ENCODE measurements around the gene MTA1.

MTA1 gene

DNA sequence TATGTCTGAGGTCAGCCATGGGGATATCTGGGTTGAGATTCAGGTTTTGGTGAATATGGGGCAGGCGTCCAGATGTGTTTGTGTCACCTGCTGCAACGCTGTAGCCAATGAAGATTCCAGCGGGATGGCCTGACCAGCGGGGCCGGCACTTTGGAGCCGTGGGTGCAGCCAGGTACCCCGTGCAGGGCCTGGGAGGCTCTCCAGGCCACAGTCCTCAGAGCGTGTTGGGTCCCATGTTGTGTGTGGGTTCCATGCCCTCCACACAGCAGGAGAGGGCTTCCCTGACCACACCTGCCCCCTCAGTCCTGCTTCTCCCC, 24.1 kb upstream of the MTA1 start:
- Histone ChIP-seq H3K4me3 (ENCODE audit: low read depth, low read length, poor library complexity, severe bottlenecking) (no peak overlapping the region), H3K79me2 (ENCODE audit: insufficient read depth, low read length) (no peaks in the 10 kb centered on the region), H3K36me3 (ENCODE audit: insufficient read depth, low read length) (peaks cover 13% of the 10 kb centered on the region), H3K27ac (ENCODE audit: low read depth, low read length, poor library complexity, severe bottlenecking) (no peak overlapping the region), H2AFZ (ENCODE audit: low read length) (no peak overlapping the region), H3K4me2 (ENCODE audit: low read length) (no peak overlapping the region), H3K9me3 (ENCODE audit: low read length) (no peaks in the 10 kb centered on the region), H4K20me1 (ENCODE audit: insufficient read depth, low read length) (no peaks in the 10 kb centered on the region), H3F3A (ENCODE audit: insufficient read depth, low read length) (no peaks in the 10 kb centered on the region), H3K9me2 (ENCODE audit: low read depth, low read length) (no peaks in the 10 kb centered on the region), H3K27me3 (ENCODE audit: insufficient read depth, low read length) (peaks cover 7% of the 10 kb centered on the region; the same call in 1 of the 2 replicates), H3K4me1 (ENCODE audit: insufficient read depth, low read length, severe bottlenecking) (peaks cover 19% of the 10 kb centered on the region), H3K9ac (ENCODE audit: low read length) (no peak overlapping the region)
- TF ChIP-seq EZH2 (IDR thresholded peaks at IDR 0.05; ENCODE audit: borderline replicate concordance, low read length), result no peak
- TF ChIP-seq, protein P1, sequence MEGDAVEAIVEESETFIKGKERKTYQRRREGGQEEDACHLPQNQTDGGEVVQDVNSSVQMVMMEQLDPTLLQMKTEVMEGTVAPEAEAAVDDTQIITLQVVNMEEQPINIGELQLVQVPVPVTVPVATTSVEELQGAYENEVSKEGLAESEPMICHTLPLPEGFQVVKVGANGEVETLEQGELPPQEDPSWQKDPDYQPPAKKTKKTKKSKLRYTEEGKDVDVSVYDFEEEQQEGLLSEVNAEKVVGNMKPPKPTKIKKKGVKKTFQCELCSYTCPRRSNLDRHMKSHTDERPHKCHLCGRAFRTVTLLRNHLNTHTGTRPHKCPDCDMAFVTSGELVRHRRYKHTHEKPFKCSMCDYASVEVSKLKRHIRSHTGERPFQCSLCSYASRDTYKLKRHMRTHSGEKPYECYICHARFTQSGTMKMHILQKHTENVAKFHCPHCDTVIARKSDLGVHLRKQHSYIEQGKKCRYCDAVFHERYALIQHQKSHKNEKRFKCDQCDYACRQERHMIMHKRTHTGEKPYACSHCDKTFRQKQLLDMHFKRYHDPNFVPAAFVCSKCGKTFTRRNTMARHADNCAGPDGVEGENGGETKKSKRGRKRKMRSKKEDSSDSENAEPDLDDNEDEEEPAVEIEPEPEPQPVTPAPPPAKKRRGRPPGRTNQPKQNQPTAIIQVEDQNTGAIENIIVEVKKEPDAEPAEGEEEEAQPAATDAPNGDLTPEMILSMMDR (IDR thresholded peaks at IDR 0.05; ENCODE audit: low read length), result no peak

DNA sequence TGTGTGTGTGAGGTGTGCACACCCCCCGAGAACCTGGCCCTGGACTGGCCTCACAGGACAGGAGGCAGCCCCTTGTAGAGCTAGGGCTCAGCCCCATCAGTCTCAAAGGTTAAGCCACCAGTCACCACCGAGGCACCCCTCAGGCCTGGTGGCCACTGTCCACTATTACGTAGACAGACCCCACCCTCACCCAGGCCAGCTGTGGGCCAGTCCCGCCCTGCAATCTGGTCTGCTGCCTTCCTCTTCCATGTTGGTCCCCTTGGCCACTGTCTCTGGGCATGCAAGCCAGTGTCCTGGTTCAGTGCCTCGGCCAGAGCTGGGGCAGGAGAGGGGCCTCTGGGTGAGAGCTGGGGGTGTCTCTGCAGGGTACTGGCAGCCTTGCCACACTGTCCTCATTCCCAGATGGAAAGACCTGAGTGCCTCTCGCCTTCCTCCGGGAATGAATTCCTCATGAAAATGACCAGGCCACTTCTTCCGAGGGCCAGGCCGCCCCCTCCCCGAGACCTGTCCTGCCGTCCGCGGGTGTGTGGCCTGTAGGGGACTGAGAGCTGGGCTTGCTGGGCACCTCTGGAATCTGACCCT, 22.2 kb upstream of the MTA1 start:
- TF ChIP-seq, protein P1 (IDR thresholded peaks at IDR 0.05; ENCODE audit: low read length), result no peak
- TF ChIP-seq EZH2 (IDR thresholded peaks at IDR 0.05; ENCODE audit: borderline replicate concordance, low read length), result no peak
- Histone ChIP-seq H3F3A (ENCODE audit: insufficient read depth, low read length) (no peaks in the 10 kb centered on the region), H3K4me1 (ENCODE audit: insufficient read depth, low read length, severe bottlenecking) (peaks cover 19% of the 10 kb centered on the region), H2AFZ (ENCODE audit: low read length) (no peak overlapping the region), H3K27me3 (ENCODE audit: insufficient read depth, low read length) (no peaks in the 10 kb centered on the region), H3K9ac (ENCODE audit: low read length) (peak overlapping the region; percentile 72), H3K36me3 (ENCODE audit: insufficient read depth, low read length) (peaks cover 22% of the 10 kb centered on the region), H3K27ac (ENCODE audit: low read depth, low read length, poor library complexity, severe bottlenecking) (no peak overlapping the region), H3K79me2 (ENCODE audit: insufficient read depth, low read length) (no peaks in the 10 kb centered on the region), H3K4me2 (ENCODE audit: low read length) (peak overlapping the region; percentile 88), H3K9me3 (ENCODE audit: low read length) (peaks cover 4% of the 10 kb centered on the region; the same call in 1 of the 2 replicates), H3K4me3 (ENCODE audit: low read depth, low read length, poor library complexity, severe bottlenecking) (peak overlapping the region; percentile 77), H3K9me2 (ENCODE audit: low read depth, low read length) (no peaks in the 10 kb centered on the region), H4K20me1 (ENCODE audit: insufficient read depth, low read length) (no peaks in the 10 kb centered on the region)

DNA sequence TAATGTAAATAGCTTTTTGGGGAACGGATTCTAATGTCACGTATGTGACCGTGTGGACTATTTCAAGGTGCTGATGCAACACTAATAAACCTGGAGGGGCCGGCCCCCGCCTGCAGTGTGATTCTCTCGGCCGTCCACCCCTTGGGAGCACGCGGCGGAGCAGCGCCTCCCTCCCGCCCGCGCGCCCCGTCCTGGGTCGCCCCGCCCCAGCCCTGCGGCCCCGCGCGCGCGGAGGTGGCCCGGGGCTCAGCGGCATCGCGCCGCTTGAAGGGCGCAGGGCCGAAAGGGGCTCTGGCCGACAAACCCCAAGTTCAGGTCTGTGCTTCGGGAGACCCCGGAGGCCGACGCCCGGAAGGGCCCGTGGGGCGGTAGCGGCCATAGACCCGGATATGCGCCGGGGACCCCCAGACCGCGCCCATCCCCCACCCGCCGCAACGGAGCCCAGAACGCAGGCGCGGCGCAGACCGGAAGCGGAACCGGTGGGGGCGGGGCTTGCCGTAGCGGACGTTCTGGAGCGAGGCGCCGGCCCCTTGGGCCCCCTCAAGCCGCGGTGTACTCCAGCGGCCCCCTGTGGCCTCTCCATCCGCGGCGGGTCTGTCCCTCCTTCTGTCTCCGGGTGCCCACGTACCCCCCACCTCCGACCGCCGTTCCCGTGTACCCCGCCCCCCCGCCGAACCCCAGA, 21.4 kb upstream of the MTA1 start, which contains the start of gene TEX22:
TEX22 (plus strand) TSS at position 495 of the 682 bp plus-strand sequence. CDS start 803 bp downstream, outside the sequence.
- Histone ChIP-seq H4K20me1 (ENCODE audit: insufficient read depth, low read length) (no peaks in the 10 kb centered on the region), H3K9me2 (ENCODE audit: low read depth, low read length) (no peaks in the 10 kb centered on the region), H3K27me3 (ENCODE audit: insufficient read depth, low read length) (no peaks in the 10 kb centered on the region), H3K4me1 (ENCODE audit: insufficient read depth, low read length, severe bottlenecking) (peaks cover 19% of the 10 kb centered on the region), H3K36me3 (ENCODE audit: insufficient read depth, low read length) (peaks cover 22% of the 10 kb centered on the region), H3F3A (ENCODE audit: insufficient read depth, low read length) (no peaks in the 10 kb centered on the region), H3K9me3 (ENCODE audit: low read length) (peaks cover 4% of the 10 kb centered on the region; the same call in 1 of the 2 replicates), H3K79me2 (ENCODE audit: insufficient read depth, low read length) (no peaks in the 10 kb centered on the region), H3K4me2 (ENCODE audit: low read length) (peak within 1 kb of the TSS; percentile 88), H2AFZ (ENCODE audit: low read length) (no peak within 1 kb of the TSS; the same call in 1 of the 2 replicates), H3K4me3 (ENCODE audit: low read depth, low read length, poor library complexity, severe bottlenecking) (peak within 1 kb of the TSS; percentile 77), H3K27ac (ENCODE audit: low read depth, low read length, poor library complexity, severe bottlenecking) (no peak within 1 kb of the TSS), H3K9ac (ENCODE audit: low read length) (peak within 1 kb of the TSS; percentile 72)
- TF ChIP-seq, protein P1 (IDR thresholded peaks at IDR 0.05; ENCODE audit: low read length), result peak; percentile 38; the same call in 1 of the 2 replicates
- no peak for TF ChIP-seq EZH2 (IDR thresholded peaks at IDR 0.05; ENCODE audit: borderline replicate concordance, low read length)
